ENCODE measurements around the gene TBC1D17. TPM values are rescaled to one million over a fixed set of nuclear protein-coding genes. Genes with fewer than 3 reads are reported as not detected.
A peak's percentile ranks its signal among the peaks of the same experiment; 100 is the strongest.

The TBC1D17 gene
- total RNA-seq, 6 experiments from 2014 or later: 42.8 to 53.3 (median 46.8) TPM

DNA sequence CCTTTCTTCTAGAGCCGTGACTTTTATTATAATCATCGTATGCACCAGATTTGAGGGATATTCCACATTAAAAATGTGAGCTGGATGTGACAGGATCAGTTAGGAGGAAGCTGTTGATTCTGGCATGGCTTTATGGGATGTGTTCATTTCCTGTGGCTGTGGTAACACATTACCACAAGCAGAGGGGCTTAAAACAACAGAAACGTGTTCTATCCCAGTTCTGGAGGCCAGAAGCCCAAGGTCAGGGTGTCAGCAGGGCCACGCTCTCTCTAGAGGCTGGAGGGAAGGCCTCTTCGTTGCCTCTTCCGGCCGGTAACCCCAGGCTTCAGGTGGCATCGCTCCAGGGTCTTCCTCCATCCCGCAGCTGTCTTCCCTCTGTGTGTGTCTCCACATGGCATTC is 44.9 kb upstream of the TBC1D17 start:
- no peak for TF ChIP-seq CTCF (IDR thresholded peaks at IDR 0.05)
- Mint-ChIP-seq H3K9me3 (no peaks in the 10 kb centered on the region), H3K36me3 (ENCODE audit: low read depth) (peaks cover 25% of the 10 kb centered on the region), H3K27ac (peak overlapping the region; percentile 30; the same call in 1 of the 2 replicates), H3K27me3 (ENCODE audit: insufficient read depth) (peaks cover 7% of the 10 kb centered on the region), H3K4me3 (no peak overlapping the region), H3K4me1 (ENCODE audit: low read depth) (peaks cover 9% of the 10 kb centered on the region)
- no peak for DNase-seq

- H3K4me3 Mint-ChIP-seq: no peak overlapping the region
- no peak for DNase-seq
- peaks cover 9% of the 10 kb centered on the region for H3K4me1 Mint-ChIP-seq (ENCODE audit: low read depth)
- H3K36me3 Mint-ChIP-seq (ENCODE audit: low read depth): peaks cover 36% of the 10 kb centered on the region
- H3K27me3 Mint-ChIP-seq (ENCODE audit: insufficient read depth): peaks cover 7% of the 10 kb centered on the region
- no peak for TF ChIP-seq CTCF (IDR thresholded peaks at IDR 0.05)
- no peaks in the 10 kb centered on the region for H3K9me3 Mint-ChIP-seq
- no peak overlapping the region for H3K27ac Mint-ChIP-seq
Observed at GRCh38 chr19:49833599-49833998, 43.9 kb upstream of the TBC1D17 start.

DNA sequence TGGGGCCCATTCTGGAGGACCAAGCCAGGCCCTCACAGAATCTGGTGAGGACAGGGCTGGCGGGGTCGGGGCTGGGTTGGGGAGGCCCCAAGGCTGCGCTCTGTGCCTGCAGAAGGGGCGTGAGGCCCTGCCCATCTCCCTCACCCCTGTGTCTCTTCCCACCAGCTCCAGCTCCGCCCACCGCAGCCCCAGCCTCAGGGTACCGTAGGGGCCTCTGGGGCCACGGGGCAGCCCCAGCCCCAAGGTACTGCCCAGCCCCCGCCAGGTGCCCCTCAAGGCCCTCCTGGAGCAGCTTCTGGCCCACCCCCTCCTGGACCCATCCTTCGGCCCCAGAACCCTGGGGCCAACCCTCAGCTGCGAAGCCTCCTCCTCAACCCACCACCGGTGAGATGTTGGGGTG is 41.9 kb upstream of the TBC1D17 start:
- Mint-ChIP-seq H3K4me1 (ENCODE audit: low read depth) (peaks cover 9% of the 10 kb centered on the region), H3K27ac (no peak overlapping the region), H3K36me3 (ENCODE audit: low read depth) (peaks cover 52% of the 10 kb centered on the region), H3K27me3 (ENCODE audit: insufficient read depth) (peaks cover 7% of the 10 kb centered on the region), H3K9me3 (no peaks in the 10 kb centered on the region), H3K4me3 (no peak overlapping the region)
- no peak for DNase-seq
- no peak for TF ChIP-seq CTCF (IDR thresholded peaks at IDR 0.05)

DNA sequence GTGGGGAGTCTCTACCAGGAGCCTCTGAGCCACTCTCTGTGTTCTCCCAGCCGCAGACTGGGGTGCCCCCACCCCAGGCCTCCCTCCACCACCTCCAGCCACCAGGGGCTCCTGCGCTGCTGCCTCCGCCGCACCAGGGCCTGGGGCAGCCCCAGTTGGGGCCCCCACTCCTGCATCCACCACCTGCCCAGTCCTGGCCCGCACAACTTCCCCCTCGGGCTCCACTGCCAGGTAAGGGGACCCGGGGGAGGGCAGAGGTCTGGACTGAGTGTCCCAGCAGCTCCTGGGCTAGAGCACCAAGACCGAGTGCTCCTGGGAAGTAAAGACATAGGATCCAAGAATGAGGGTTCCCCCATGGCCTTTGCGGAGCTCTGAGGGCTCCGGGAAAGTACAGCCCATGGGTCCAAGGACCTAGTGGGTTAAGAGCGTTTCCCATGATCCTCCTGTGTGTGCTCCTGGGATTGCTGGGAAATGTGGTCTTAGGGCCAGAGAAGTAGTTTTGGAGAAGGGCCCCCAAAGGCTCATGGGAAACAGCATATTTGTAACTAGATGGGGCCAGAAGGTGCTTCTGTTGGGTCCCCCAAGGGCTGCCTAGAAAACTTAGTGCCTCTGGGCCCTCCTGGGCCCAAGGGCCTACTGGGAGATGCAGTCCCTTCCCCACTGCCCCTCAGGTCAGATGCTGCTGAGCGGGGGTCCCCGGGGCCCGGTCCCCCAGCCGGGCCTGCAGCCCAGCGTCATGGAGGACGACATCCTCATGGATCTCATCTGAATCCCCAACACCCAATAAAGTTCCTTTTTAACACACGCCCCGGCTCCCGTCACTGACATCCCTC is 41.1 kb upstream of the TBC1D17 start:
- H3K4me3 Mint-ChIP-seq: no peak overlapping the region
- TF ChIP-seq CTCF (IDR thresholded peaks at IDR 0.05): no peak
- H3K27ac Mint-ChIP-seq: no peak overlapping the region; the same call in 1 of the 2 replicates
- H3K36me3 Mint-ChIP-seq (ENCODE audit: low read depth): peaks cover 56% of the 10 kb centered on the region
- no peaks in the 10 kb centered on the region for H3K9me3 Mint-ChIP-seq
- H3K27me3 Mint-ChIP-seq (ENCODE audit: insufficient read depth): peaks cover 6% of the 10 kb centered on the region
- H3K4me1 Mint-ChIP-seq (ENCODE audit: low read depth): peaks cover 9% of the 10 kb centered on the region
- DNase-seq: no peak

DNA sequence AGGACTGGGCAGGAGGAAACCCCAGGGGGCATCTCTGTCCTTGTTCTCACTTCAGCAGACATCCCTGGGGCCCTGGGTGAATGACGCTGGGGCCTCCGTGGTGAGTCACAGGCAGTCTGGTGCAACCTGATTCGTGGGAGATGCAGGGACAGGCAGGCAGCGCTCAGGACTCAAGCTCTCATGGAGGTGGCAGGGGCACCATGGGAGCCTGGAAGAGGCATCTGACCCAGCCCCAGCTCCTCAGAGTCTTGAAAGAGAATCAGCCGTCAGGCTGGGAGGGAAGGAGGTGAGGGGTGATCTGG is 40.5 kb upstream of the TBC1D17 start:
- Mint-ChIP-seq H3K36me3 (ENCODE audit: low read depth) (peaks cover 56% of the 10 kb centered on the region), H3K4me3 (no peak overlapping the region), H3K4me1 (ENCODE audit: low read depth) (peaks cover 9% of the 10 kb centered on the region), H3K9me3 (no peaks in the 10 kb centered on the region), H3K27me3 (ENCODE audit: insufficient read depth) (peaks cover 4% of the 10 kb centered on the region), H3K27ac (no peak overlapping the region)
- no peak for DNase-seq
- no peak for TF ChIP-seq CTCF (IDR thresholded peaks at IDR 0.05)

Data from HFFc6 (cell line).